Measurements from ENCODE around the gene TPRX2. TPM values are rescaled to one million over a fixed set of nuclear protein-coding genes. Genes with fewer than 3 reads are reported as not detected.

Gene TPRX2
- total and polyA plus RNA-seq, 12 donors, result not detected

- H3K36me3 ChIP-seq, result no peaks in the 10 kb centered on the region
- peaks cover 0 to 29% (median 9%) of the 10 kb centered on the region in 7 donors for H3K27me3 ChIP-seq
- ATAC-seq (no peak), DNase-seq (no peak)
- no peaks in the 10 kb centered on the region for H3K4me1 ChIP-seq
- H3K4me3 ChIP-seq, result no peak overlapping the region
- intact Hi-C loops (cut with DNase I), result no loop called here
- no peak for TF ChIP-seq CTCF (IDR thresholded peaks at IDR 0.05)
- WGBS, 2 donors, result 87 to 92% methylated on average over 6 of the region's 6 CpGs
- H3K9me3 ChIP-seq, result peaks cover 0 to 7% (median 0%) of the 10 kb centered on the region in 11 donors
- H3K27ac ChIP-seq, result no peak overlapping the region
These were observed 32.2 kb upstream of the TPRX2 start for GRCh38 chr19:47826800-47827199.

GRCh38 chr19:47832723-47833122 lies 26.3 kb upstream of the TPRX2 start:
- ATAC-seq, result no peak
- Histone ChIP-seq H3K9me3 (no peaks in the 10 kb centered on the region), H3K36me3 (no peaks in the 10 kb centered on the region), H3K4me3 (no peak overlapping the region), H3K4me1 (no peaks in the 10 kb centered on the region), H3K27me3 (peaks cover 0 to 16% (median 6%) of the 10 kb centered on the region in 7 donors), H3K27ac (no peak overlapping the region)
- intact Hi-C loops (cut with DNase I), result no loop called here
- 74 to 82% methylated on average over 4 of the region's 4 CpGs for WGBS, 2 donors
- DNase-seq, result no peak
- TF ChIP-seq CTCF (IDR thresholded peaks at IDR 0.05), result no peak

DNA sequence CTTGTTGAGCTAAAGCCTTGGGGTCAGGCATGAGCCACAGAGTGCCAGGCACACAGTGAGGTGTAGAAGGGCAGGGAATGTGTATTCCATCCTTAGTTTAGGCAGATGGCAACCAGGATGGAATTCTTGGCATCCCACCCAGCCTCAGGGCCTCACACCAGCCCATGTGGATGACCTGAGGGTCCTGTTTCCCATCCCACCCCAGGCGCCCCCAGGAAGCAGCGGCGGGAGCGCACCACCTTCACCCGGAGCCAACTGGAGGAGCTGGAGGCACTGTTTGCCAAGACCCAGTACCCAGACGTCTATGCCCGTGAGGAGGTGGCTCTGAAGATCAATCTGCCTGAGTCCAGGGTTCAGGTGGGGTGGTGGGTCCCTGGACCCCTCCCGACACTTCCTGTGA lies 23.0 kb upstream of the TPRX2 start:
- 68 to 72% methylated on average over 7 to 8 of the region's 8 CpGs for WGBS, 2 donors

GRCh38 chr19:47839411-47839810 lies 19.6 kb upstream of the TPRX2 start:
- intact Hi-C loops (cut with DNase I), result no loop called here
- H3K27me3 ChIP-seq, result peaks cover 0 to 46% (median 34%) of the 10 kb centered on the region in 7 donors
- H3K27ac ChIP-seq, result no peak overlapping the region
- DNase-seq (no peak), ATAC-seq (no peak)
- WGBS, 2 donors, result 71 to 76% methylated on average over 16 of the region's 16 CpGs
- no peaks in the 10 kb centered on the region for H3K4me1 ChIP-seq
- no peak for TF ChIP-seq CTCF (IDR thresholded peaks at IDR 0.05)
- no peaks in the 10 kb centered on the region for H3K36me3 ChIP-seq
- no peak overlapping the region for H3K4me3 ChIP-seq
- H3K9me3 ChIP-seq, result no peaks in the 10 kb centered on the region

More for the DNA sequence above, 23.0 kb upstream of the TPRX2 start:
- Histone ChIP-seq H3K9me3 (no peaks in the 10 kb centered on the region), H3K27ac (no peak overlapping the region), H3K27me3 (peaks cover 0 to 24% (median 16%) of the 10 kb centered on the region in 7 donors), H3K36me3 (no peaks in the 10 kb centered on the region), H3K4me1 (no peaks in the 10 kb centered on the region), H3K4me3 (no peak overlapping the region)
- ATAC-seq (no peak), DNase-seq (no peak)
- intact Hi-C loops (cut with DNase I), result no loop called here
- TF ChIP-seq CTCF (IDR thresholded peaks at IDR 0.05), result no peak
